ENCODE data around the gene KIF16B.

DNA sequence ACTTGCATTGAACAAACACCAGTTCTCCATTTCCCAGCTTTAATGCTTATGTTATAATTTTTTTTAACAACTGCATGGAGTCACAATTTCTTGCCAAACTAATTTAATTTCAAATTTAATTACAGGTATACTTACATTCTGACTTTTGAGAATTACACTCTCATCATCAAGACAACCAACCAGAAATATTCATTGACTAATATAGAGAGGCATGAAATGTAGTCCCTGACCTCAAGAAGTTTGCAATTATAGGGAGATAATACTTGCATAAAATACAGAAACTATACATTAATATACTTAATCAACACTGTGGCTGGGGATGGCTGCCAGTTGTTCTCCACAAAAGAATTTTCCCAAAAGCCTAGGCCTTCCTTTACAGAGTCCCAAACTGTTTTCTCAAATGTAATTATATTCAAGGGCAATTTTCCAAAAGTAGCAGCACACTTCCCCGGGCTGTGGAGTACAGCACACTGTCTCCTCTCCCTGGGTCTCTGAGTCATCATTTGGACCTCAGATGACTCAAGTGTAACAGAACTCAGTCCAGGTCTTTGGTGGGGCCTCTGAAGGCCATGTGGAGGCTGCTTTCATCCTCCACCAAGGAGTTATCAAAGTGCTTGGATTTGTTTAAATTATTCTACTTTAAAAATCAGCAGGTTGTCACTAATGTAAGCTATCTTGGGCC is 114.1 kb downstream of the KIF16B start:
- TF ChIP-seq NRF1 (IDR thresholded peaks at IDR 0.05; ENCODE audit: low read depth, low read length): no peak
- no peak for TF ChIP-seq POLR2A (IDR thresholded peaks at IDR 0.05; ENCODE audit: control extremely low read depth in 1 of 2, low read depth in 2 of 2, low read length in 2 of 2)
- TF ChIP-seq ZNF274 (IDR thresholded peaks at IDR 0.05; ENCODE audit: borderline replicate concordance, extremely low read depth, low read length): no peak

All from H1 (cell line).